ENCODE measurements around the gene IFT25.
A peak's percentile ranks its signal among the peaks of the same experiment; 100 is the strongest.

IFT25 gene

DNA sequence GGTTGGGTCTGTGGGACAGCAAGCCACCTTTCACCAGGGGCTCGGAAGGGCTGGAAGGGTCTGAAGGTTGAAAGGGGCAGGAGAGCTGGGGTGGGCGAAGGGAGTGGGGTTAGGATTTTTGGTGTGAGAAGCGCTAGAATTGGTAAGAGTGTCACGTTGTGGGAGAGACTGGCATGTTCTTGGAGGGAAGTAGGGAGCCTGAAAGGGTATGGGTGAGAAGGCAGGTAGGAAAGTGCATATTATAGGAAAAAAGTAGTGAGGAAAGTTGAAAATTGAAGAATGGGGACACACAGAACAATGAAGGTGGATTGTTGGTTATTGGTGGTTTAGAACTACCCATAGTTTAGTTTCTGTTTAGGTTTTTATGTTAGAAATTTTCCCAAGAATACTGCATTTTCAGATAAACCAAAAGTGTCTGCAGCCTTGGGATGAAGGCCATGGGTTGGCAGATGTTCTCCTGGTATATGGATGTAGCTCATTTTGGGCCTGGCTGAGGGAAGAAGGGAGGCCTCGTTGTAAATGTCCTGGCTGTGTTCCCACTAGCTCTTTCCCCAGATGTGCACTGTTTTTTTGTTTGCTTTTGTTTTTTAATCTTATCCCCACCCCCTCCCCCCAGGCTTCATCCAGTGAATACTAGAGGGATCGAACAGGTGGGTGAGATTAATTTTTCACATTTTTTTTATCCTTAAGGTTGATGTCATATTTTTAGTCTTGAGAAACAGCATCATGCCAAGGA is 1.8 kb upstream of the IFT25 start:
- H3K4me3 ChIP-seq (ENCODE audit: low read length): peak overlapping the region; percentile 78
- DNase-seq (ENCODE audit: low read depth): no peak
- TF ChIP-seq CTCF (conservative IDR thresholded peaks at IDR 0.05; ENCODE audit: low read depth, low read length): no peak

DNA sequence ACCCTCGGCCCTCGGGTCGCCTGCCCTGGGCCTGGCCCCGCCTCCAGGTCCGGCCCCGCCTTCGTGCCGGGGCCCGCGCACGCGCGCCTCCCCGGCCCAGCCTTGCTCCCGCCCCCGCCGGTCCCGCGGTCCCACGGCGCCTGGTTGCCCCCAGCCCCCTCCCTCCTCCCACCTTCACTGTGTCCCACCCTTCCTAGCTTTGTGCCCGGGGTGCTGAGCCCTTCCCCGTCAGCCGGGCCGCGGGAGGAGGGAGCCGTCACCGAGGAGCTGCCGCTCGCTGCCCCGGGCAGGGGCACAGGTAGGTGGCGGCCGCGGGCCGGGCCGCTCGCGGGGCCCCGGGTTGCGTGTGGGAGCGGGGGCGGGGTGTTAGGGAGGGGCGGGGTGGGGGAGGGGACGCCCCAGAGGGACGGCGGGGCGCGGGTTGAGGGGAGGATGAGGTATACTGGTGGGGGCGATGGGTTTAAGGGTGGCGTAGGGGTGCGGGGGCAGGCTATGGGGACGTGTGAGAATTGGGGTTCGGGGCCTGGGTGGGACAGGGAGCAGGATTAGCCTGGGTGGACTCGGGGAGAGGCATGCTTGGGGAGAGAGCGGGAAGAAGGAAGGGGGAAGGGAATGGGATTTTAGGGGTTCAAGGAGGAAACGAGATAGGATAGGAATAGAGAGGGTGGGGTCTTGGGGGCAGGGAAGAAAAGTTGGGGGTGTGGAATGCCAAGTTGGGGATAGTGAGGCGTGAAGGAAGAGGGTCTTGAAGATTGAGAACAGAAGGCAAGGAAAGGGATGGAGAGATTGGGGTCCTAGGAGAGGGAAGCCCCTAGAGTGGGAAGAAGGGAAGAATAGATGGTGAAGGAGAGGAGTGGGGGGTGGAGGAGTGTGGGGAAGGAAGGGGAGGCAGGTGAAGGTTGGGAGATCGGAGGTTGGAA is 1.0 kb upstream of the IFT25 start, which contains the start of gene LRRC42:
TSS of gene LRRC42 (plus strand) at position 99 of the 920 bp plus-strand sequence. CDS start 5,650 bp downstream, outside the sequence.
- DNase-seq (ENCODE audit: low read depth): no peak
- peak within 1 kb of the TSS; percentile 82 for H3K4me3 ChIP-seq (ENCODE audit: low read length)
- TF ChIP-seq CTCF (conservative IDR thresholded peaks at IDR 0.05; ENCODE audit: low read depth, low read length): no peak

- DNase-seq (ENCODE audit: low read depth): no peak
- peak overlapping the region; percentile 82 for H3K4me3 ChIP-seq (ENCODE audit: low read length)
- no peak for TF ChIP-seq CTCF (conservative IDR thresholded peaks at IDR 0.05; ENCODE audit: low read depth, low read length)
Measured at GRCh38 chr1:53945183-53945432, 391 bp downstream of the IFT25 start.

- DNase-seq (ENCODE audit: low read depth): no peak
- peak overlapping the region; percentile 82 for H3K4me3 ChIP-seq (ENCODE audit: low read length)
- no peak for TF ChIP-seq CTCF (conservative IDR thresholded peaks at IDR 0.05; ENCODE audit: low read depth, low read length)
Measured at GRCh38 chr1:53944469-53945182, 873 bp downstream of the IFT25 start.

- no peak for DNase-seq (ENCODE audit: low read depth)
- H3K4me3 ChIP-seq (ENCODE audit: low read length): no peak overlapping the region
- TF ChIP-seq CTCF (conservative IDR thresholded peaks at IDR 0.05; ENCODE audit: low read depth, low read length): no peak
Measured at GRCh38 chr1:53943490-53944043, 1.9 kb downstream of the IFT25 start.

- H3K4me3 ChIP-seq (ENCODE audit: low read length): no peak overlapping the region
- no peak for TF ChIP-seq CTCF (conservative IDR thresholded peaks at IDR 0.05; ENCODE audit: low read depth, low read length)
- DNase-seq (ENCODE audit: low read depth): no peak
Measured at GRCh38 chr1:53943090-53943489, 2.4 kb downstream of the IFT25 start.
